Measurements from ENCODE around the gene HEXD.
"Not testable (repeated sequence)": the region's sequence is repeated elsewhere in the genome, so short reads cannot be mapped to it uniquely, and the experiment has no call there.

Gene HEXD

GRCh38 chr17:82442643-82443464, 24.7 kb downstream of the HEXD start:
- no peak for DNase-seq

- no peak for DNase-seq
These were observed 25.5 kb downstream of the HEXD start for GRCh38 chr17:82443465-82444283.

- DNase-seq: no peak
These were observed 26.2 kb downstream of the HEXD start for GRCh38 chr17:82444284-82444893.

GRCh38 chr17:82444941-82445521, 26.9 kb downstream of the HEXD start:
- DNase-seq: no peak

GRCh38 chr17:82445542-82445941, 27.4 kb downstream of the HEXD start:
- DNase-seq: no peak

GRCh38 chr17:82446124-82446523, 28.0 kb downstream of the HEXD start:
- DNase-seq: no peak

- no peak for DNase-seq
These were observed 28.5 kb downstream of the HEXD start for GRCh38 chr17:82446649-82447048.

- DNase-seq: no peak
These were observed 29.7 kb downstream of the HEXD start for GRCh38 chr17:82447876-82448275.

GRCh38 chr17:82449131-82449882, 31.2 kb downstream of the HEXD start:
- DNase-seq: no peak

- DNase-seq: no peak
These were observed 31.8 kb downstream of the HEXD start for GRCh38 chr17:82449883-82450356.

- peak; percentile 96 for DNase-seq
These were observed 32.4 kb downstream of the HEXD start, which contains the start of gene CYBC1 for GRCh38 chr17:82450357-82451106. TSS of gene CYBC1 (minus strand) at chr17:82450752. CDS start at chr17:82449254, 1,498 bp downstream.

- no peak for DNase-seq
These were observed 34.0 kb downstream of the HEXD start for GRCh38 chr17:82452162-82452561.

GRCh38 chr17:82453151-82453550, 35.0 kb downstream of the HEXD start:
- not testable (repeated sequence) for DNase-seq

GRCh38 chr17:82453706-82454105, 35.6 kb downstream of the HEXD start:
- not testable (repeated sequence) for DNase-seq

- DNase-seq: no peak
These were observed 39.2 kb downstream of the HEXD start for GRCh38 chr17:82457073-82457928.

GRCh38 chr17:82457929-82458178, 39.7 kb downstream of the HEXD start:
- DNase-seq: no peak

- DNase-seq: peak; percentile 96
These were observed 40.2 kb downstream of the HEXD start, which contains the start of gene NARF for GRCh38 chr17:82458179-82458884. TSS of gene NARF (plus strand) at chr17:82458741. CDS start at chr17:82458804, 63 bp downstream.

GRCh38 chr17:82458885-82459424, 40.8 kb downstream of the HEXD start:
- no peak for DNase-seq

GRCh38 chr17:82459936-82460335, 41.8 kb downstream of the HEXD start:
- not testable (repeated sequence) for DNase-seq

Data from NCI-H2171 (cell line).